Prostate gland (tissue), 2 donors: ENCODE data around the gene GAB2. TPM values are rescaled to one million over a fixed set of nuclear protein-coding genes. Genes with fewer than 3 reads are reported as not detected.

Source experiments
- DNase-seq: peaks from one replicate; pipeline ENCODE4 v3.0.0-alpha.2; 2019; ENCODE audit warnings: low spot score
- H3K27ac ChIP-seq, 2 donors: fragments of 200-600 bp; sonication (generic); 2 replicates each; pipeline ENCODE4 v1.5.1; 2017 to 2019
- H3K27me3 ChIP-seq: fragments of 200-600 bp; sonication (generic); replicated peaks from 2 replicates; pipeline ENCODE4 v1.5.1; 2019; ENCODE audit not compliant: insufficient read depth
- H3K36me3 ChIP-seq, 2 donors: fragments of 200-600 bp; sonication (generic); 1 replicate in 1 of 2; 2 replicates in 1 of 2; pipeline versions ENCODE4 v1.5.1 to v1.8.1; 2017 to 2019
- H3K4me1 ChIP-seq: fragments of 200-600 bp; sonication (generic); replicated peaks from 2 replicates; pipeline ENCODE4 v1.5.1; 2019
- H3K4me3 ChIP-seq, 2 donors: fragments of 200-600 bp; sonication (generic); 2 replicates each; pipeline ENCODE4 v1.5.1; 2017 to 2019
- H3K9me3 ChIP-seq: fragments of 200-600 bp; sonication (generic); 2 replicates; pipeline ENCODE4 v1.5.1; 2017
- POLR2A ChIP-seq: fragments of 450-650 bp; IDR thresholded peaks from one replicate; pipeline ENCODE4 v1.6.1; 2016; ENCODE audit warnings: antibody characterized with exemption, mild to moderate bottlenecking
- POLR2AphosphoS5 ChIP-seq: sonication (generic); formaldehyde crosslinking; IDR thresholded peaks from one replicate; pipeline ENCODE4 v1.6.1; 2017; ENCODE audit warnings: antibody characterized with exemption
- WGBS: methylation state at CpG from one replicate; pipeline ENCODE4 v1.1.5; 2018; 5-methylcytosine and 5-hydroxymethylcytosine counted together
- intact Hi-C: fragments of 100-400 bp; cut with DNase I; formaldehyde crosslinking; loops from one replicate; pipeline ENCODE4 v1.14.2; 2022
- total RNA-seq, 2 donors: library from RNA; depleted of rRNA; stranded (reverse); fragments of >200 nt; gene quantifications; one replicate each; pipeline ENCODE4 v1.1.0, GENCODE V29; 2016
- TF ChIP-seq, protein P1 (sequence below), 4 experiments: fragments of 200-600 bp in 2 of 4; fragments of 450-650 bp in 2 of 4; sonication (generic) in 2 of 4; IDR thresholded peaks; 1 replicate in 3 of 4; 2 replicates in 1 of 4; pipeline ENCODE4 v1.5.1; 2016 to 2019; ENCODE audit warnings: antibody characterized with exemption in 4 of 4, mild to moderate bottlenecking in 2 of 4, moderate library complexity in 2 of 4

GAB2 gene
- total RNA-seq, 2 donors from 2014 or later, result 7.4 to 12.8 TPM

DNA sequence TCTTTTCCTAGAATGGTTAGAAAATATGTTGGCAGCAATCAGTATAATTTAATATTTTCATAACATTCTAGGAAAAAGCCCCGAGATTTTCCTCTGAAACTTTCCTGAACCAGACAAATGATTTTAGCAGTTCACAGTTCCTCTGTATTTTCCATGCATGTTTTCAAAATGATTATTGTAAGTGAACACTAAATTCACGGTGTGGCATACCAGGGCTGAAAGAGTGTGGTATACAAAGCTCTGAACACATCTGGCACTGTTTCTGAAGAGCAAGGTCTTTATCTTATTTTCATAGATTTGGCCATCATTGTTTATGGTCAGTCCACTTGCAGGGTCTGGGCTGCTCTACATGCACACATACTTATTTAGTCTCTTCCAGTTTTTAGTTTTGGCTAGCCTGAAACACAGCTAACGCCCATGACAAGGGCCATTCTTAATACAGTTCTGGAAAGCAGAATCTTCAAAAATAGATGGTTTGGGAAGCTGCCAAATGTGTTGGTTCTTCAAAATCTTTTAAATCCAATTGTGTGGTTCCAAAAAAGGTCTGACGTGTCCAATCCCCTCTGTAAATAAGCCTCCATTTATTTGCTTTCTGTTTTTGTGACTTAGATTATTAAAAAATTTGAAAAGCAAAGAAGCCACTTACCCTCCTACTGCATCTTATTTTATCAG, 7.9 kb upstream of the GAB2 start:
- intact Hi-C loops, result no loop called here
- DNase-seq, result no peak
- no peak overlapping the region for H3K4me3 ChIP-seq

DNA sequence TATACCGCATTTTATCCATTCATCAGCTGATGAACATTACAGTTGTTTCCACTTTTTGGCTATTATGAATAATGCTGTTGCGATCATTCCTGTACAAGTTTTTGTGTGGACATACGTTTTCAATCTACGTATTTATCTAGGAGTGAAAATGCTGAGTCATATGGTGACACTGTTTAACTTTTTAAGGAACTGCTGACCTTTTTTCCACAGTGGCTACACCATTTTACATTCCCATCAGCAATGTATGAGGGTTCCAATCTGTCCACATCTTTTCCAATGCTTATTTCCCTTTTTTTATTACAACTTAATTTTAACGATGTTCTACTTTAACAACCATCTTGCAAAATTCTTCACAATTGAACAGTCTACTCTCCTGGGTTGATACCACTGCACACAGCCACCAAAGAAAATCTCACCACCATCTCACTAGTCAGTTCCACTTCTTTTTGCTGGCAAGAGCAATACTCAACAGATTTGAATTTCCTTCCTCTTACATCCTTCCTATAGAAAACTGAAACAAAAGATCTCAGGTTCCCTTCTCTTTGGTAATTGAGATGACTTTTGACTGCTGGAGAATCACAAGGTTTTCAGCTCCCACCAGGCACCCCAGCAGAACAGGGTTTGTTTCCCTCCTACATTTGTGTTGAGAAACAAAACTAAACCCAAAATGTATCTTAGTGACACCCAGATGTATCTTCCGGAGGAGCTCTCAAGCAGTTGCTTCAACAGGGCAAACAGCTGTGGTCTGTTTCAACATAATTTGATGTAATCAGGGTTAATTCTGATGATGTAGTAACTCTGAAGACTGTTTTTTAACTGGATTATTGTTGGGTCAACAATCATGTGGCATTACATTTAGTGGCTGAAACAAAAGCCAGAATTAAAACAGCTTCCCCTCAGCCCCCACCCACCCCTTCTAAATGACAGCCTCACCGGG, 7.0 kb upstream of the GAB2 start:
- H3K27me3 ChIP-seq, result no peaks in the 10 kb centered on the region

More for the DNA sequence above, 7.9 kb upstream of the GAB2 start:
- TF ChIP-seq, protein P1, sequence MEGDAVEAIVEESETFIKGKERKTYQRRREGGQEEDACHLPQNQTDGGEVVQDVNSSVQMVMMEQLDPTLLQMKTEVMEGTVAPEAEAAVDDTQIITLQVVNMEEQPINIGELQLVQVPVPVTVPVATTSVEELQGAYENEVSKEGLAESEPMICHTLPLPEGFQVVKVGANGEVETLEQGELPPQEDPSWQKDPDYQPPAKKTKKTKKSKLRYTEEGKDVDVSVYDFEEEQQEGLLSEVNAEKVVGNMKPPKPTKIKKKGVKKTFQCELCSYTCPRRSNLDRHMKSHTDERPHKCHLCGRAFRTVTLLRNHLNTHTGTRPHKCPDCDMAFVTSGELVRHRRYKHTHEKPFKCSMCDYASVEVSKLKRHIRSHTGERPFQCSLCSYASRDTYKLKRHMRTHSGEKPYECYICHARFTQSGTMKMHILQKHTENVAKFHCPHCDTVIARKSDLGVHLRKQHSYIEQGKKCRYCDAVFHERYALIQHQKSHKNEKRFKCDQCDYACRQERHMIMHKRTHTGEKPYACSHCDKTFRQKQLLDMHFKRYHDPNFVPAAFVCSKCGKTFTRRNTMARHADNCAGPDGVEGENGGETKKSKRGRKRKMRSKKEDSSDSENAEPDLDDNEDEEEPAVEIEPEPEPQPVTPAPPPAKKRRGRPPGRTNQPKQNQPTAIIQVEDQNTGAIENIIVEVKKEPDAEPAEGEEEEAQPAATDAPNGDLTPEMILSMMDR (IDR thresholded peaks at IDR 0.05), result no peak
- no peak for TF ChIP-seq POLR2A
- TF ChIP-seq POLR2AphosphoS5, result no peak
- Histone ChIP-seq H3K4me1 (no peaks in the 10 kb centered on the region), H3K9me3 (no peaks in the 10 kb centered on the region), H3K27me3 (no peaks in the 10 kb centered on the region), H3K27ac (no peak overlapping the region), H3K36me3 (no peaks in the 10 kb centered on the region)
- 71% methylated on average over 4 of the region's 4 CpGs for WGBS

DNA sequence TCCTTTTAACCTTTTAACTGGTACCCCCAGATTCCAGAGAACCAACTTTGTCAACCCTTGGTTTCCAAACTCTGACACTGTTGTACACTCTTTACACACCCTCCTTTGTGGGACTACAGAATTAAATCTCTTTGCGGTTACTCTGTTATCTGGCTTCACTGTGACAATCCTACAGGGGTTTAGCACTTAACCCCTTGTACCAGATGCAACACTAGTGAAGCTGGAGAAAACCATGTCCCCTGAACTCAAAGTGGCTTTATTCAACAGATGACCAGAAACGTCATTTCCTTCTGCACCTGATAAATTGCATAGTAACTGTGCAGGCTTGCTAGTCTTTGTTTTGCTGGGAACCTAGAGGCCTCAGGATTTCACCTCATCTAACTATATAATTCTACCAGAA, 5.6 kb upstream of the GAB2 start:
- intact Hi-C loops, result loop anchor here (5.0 kb wide), 1 partner anchor 271 kb away; no protein-coding TSS in a partner anchor
- Histone ChIP-seq H3K4me3 (no peak overlapping the region), H3K27ac (no peak overlapping the region), H3K4me1 (no peaks in the 10 kb centered on the region), H3K27me3 (no peaks in the 10 kb centered on the region), H3K9me3 (no peaks in the 10 kb centered on the region), H3K36me3 (no peaks in the 10 kb centered on the region)
- WGBS, result 72% methylated on average over 2 of the region's 2 CpGs
- TF ChIP-seq, protein P1 (IDR thresholded peaks at IDR 0.05), result no peak
- TF ChIP-seq POLR2AphosphoS5 (no peak), POLR2A (no peak)
- DNase-seq, result no peak

More for the DNA sequence above, 7.0 kb upstream of the GAB2 start:
- WGBS, result 81% methylated on average over 7 of the region's 7 CpGs
- no peaks in the 10 kb centered on the region for H3K4me1 ChIP-seq
- intact Hi-C loops, result loop anchor here (5.0 kb wide), 1 partner anchor 272 kb away; no protein-coding TSS in a partner anchor
- no peak overlapping the region for H3K4me3 ChIP-seq
- H3K27ac ChIP-seq, result no peak overlapping the region
- no peaks in the 10 kb centered on the region for H3K9me3 ChIP-seq
- H3K36me3 ChIP-seq, result no peaks in the 10 kb centered on the region
- TF ChIP-seq POLR2AphosphoS5 (no peak), POLR2A (no peak)
- TF ChIP-seq, protein P1 (IDR thresholded peaks at IDR 0.05), result no peak
- no peak for DNase-seq

DNA sequence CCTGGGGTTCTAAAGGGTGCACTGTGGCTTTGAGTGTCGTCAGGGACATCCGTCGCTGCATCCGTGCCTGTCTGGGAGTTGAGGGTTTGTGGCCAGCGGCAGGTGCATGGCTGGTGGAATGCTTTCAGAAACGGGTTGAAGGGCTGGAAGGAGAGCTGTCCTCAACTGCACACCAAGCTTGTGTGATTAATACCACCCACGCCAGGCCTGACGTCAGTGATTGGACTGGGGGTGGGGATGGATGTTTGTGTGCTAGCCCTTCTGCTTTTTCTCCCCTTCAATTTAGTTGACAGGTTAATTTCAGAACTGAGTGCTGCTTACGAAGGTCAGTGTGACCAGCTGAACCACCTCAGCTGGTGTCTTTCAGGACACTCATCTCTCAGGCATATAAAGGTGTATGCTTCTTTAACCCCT, 3.2 kb upstream of the GAB2 start:
- H3K27me3 ChIP-seq, result no peaks in the 10 kb centered on the region
- H3K4me3 ChIP-seq, result no peak overlapping the region
- no peaks in the 10 kb centered on the region for H3K4me1 ChIP-seq
- H3K36me3 ChIP-seq, result no peaks in the 10 kb centered on the region
- no peak overlapping the region for H3K27ac ChIP-seq
- no peaks in the 10 kb centered on the region for H3K9me3 ChIP-seq
- TF ChIP-seq POLR2A (no peak), POLR2AphosphoS5 (no peak)
- TF ChIP-seq, protein P1 (IDR thresholded peaks at IDR 0.05), result no peak
- WGBS, result 25% methylated on average over 9 of the region's 9 CpGs
- intact Hi-C loops, result loop anchor here (5.0 kb wide), 1 partner anchor 269 kb away; no protein-coding TSS in a partner anchor
- DNase-seq, result no peak
